IPS-NIHi7 (cell line): ENCODE data around the gene CACNB1.
A peak's percentile ranks its signal among the peaks of the same experiment; 100 is the strongest.

ENCODE experiments used
- DNase-seq: peaks from one replicate; pipeline ENCODE4 v3.0.0; 2012; ENCODE audit warnings: mixed read lengths; ENCODE audit errors: extremely low spot score

The CACNB1 gene

GRCh38 chr17:39225959-39226683, 28.7 kb upstream of the CACNB1 start:
- DNase-seq, result peak; percentile 100

- DNase-seq, result no peak
These were observed 28.0 kb upstream of the CACNB1 start, which contains the start of gene STAC2 for GRCh38 chr17:39225308-39225958. STAC2 (minus strand) TSS chr17:39225945; CDS start chr17:39225502, 443 bp downstream.

GRCh38 chr17:39224778-39225307, 27.4 kb upstream of the CACNB1 start:
- no peak for DNase-seq

- DNase-seq, result no peak
These were observed 26.7 kb upstream of the CACNB1 start for GRCh38 chr17:39223907-39224777.

- DNase-seq, result no peak
These were observed 25.7 kb upstream of the CACNB1 start for GRCh38 chr17:39222866-39223834.

- DNase-seq, result no peak
These were observed 24.7 kb upstream of the CACNB1 start for GRCh38 chr17:39222151-39222550.

- no peak for DNase-seq
These were observed 24.1 kb upstream of the CACNB1 start for GRCh38 chr17:39221572-39221971.

- no peak for DNase-seq
These were observed 22.2 kb upstream of the CACNB1 start for GRCh38 chr17:39219647-39220154.

GRCh38 chr17:39218906-39219305, 21.4 kb upstream of the CACNB1 start:
- DNase-seq, result no peak

- DNase-seq, result no peak
These were observed 20.4 kb upstream of the CACNB1 start for GRCh38 chr17:39217734-39218369.

- no peak for DNase-seq
These were observed 16.4 kb upstream of the CACNB1 start for GRCh38 chr17:39213852-39214251.

- DNase-seq, result no peak
These were observed 15.5 kb upstream of the CACNB1 start for GRCh38 chr17:39212841-39213480.

- DNase-seq, result no peak
These were observed 14.8 kb upstream of the CACNB1 start for GRCh38 chr17:39212195-39212810.

GRCh38 chr17:39210093-39210434, 12.6 kb upstream of the CACNB1 start:
- DNase-seq, result no peak

GRCh38 chr17:39209317-39210092, 12.0 kb upstream of the CACNB1 start:
- DNase-seq, result no peak

GRCh38 chr17:39208893-39209292, 11.4 kb upstream of the CACNB1 start:
- no peak for DNase-seq

- DNase-seq, result no peak
These were observed 10.7 kb upstream of the CACNB1 start for GRCh38 chr17:39208136-39208535.

GRCh38 chr17:39205112-39205526, 7.7 kb upstream of the CACNB1 start:
- DNase-seq, result no peak

- DNase-seq, result no peak
These were observed 6.8 kb upstream of the CACNB1 start for GRCh38 chr17:39204245-39204644.
